Vagina (tissue), 2 donors: ENCODE data around the gene STK32B. TPM values are rescaled to one million over a fixed set of nuclear protein-coding genes. Genes with fewer than 3 reads are reported as not detected.

ENCODE experiments used
- DNase-seq, 2 donors: peaks; one replicate each; pipeline ENCODE4 v3.0.0-alpha.2; 2017; ENCODE audit errors: extremely low spot score in 2 of 2
- H3K27ac ChIP-seq: fragments of 200-600 bp; sonication (generic); one replicate; pipeline ENCODE4 v1.5.1; 2019
- H3K27me3 ChIP-seq: fragments of 200-600 bp; sonication (generic); one replicate; pipeline ENCODE4 v1.5.1; 2019
- H3K36me3 ChIP-seq, 2 donors: fragments of 200-600 bp; sonication (generic); one replicate each; pipeline ENCODE4 v1.5.1; 2017 to 2019
- H3K4me1 ChIP-seq: fragments of 200-600 bp; sonication (generic); one replicate; pipeline ENCODE4 v1.5.1; 2019
- H3K4me3 ChIP-seq, 2 donors: fragments of 200-600 bp; sonication (generic); 1 replicate in 1 of 2; 2 replicates in 1 of 2; pipeline ENCODE4 v1.5.1; 2016 to 2019
- H3K9me3 ChIP-seq: fragments of 200-600 bp; sonication (generic); one replicate; pipeline ENCODE4 v1.5.1; 2019
- POLR2A ChIP-seq, 2 donors: fragments of 450-650 bp; IDR thresholded peaks; one replicate each; pipeline ENCODE4 v1.6.1; 2017; ENCODE audit warnings: antibody characterized with exemption in 2 of 2, mild to moderate bottlenecking in 2 of 2, moderate library complexity in 2 of 2
- POLR2AphosphoS5 ChIP-seq, 2 donors: sonication (generic); formaldehyde crosslinking; IDR thresholded peaks; one replicate each; pipeline ENCODE4 v1.9.0; 2017; ENCODE audit warnings: antibody characterized with exemption in 2 of 2, mild to moderate bottlenecking in 2 of 2, low read depth in 1 of 2; ENCODE audit not compliant: insufficient read depth in 1 of 2
- intact Hi-C: fragments of 100-400 bp; cut with DNase I; formaldehyde crosslinking; loops from one replicate; pipeline ENCODE4 v1.15.1; 2023
- total RNA-seq: library from RNA; depleted of rRNA; stranded (reverse); fragments of >200 nt; gene quantifications from one replicate; pipeline ENCODE4 v1.2.3, GENCODE V29; 2016
- TF ChIP-seq, protein P1 (sequence below), 3 experiments: fragments of 450-650 bp in 2 of 3; fragments of 200-600 bp in 1 of 3; sonication (generic) in 1 of 3; IDR thresholded peaks; one replicate each; pipeline ENCODE4 v1.5.1; 2017 to 2019; ENCODE audit warnings: antibody characterized with exemption in 3 of 3, mild to moderate bottlenecking in 2 of 3, moderate library complexity in 2 of 3

STK32B gene
- total RNA-seq, 1 donor from 2014 or later, result 6.4 TPM

GRCh38 chr4:5500165-5500564 is 448.9 kb downstream of the STK32B start:
- TF ChIP-seq POLR2A (IDR thresholded peaks at IDR 0.05), result no peak
- TF ChIP-seq, protein P1, sequence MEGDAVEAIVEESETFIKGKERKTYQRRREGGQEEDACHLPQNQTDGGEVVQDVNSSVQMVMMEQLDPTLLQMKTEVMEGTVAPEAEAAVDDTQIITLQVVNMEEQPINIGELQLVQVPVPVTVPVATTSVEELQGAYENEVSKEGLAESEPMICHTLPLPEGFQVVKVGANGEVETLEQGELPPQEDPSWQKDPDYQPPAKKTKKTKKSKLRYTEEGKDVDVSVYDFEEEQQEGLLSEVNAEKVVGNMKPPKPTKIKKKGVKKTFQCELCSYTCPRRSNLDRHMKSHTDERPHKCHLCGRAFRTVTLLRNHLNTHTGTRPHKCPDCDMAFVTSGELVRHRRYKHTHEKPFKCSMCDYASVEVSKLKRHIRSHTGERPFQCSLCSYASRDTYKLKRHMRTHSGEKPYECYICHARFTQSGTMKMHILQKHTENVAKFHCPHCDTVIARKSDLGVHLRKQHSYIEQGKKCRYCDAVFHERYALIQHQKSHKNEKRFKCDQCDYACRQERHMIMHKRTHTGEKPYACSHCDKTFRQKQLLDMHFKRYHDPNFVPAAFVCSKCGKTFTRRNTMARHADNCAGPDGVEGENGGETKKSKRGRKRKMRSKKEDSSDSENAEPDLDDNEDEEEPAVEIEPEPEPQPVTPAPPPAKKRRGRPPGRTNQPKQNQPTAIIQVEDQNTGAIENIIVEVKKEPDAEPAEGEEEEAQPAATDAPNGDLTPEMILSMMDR (IDR thresholded peaks at IDR 0.05), result no peak
- no peak for TF ChIP-seq POLR2AphosphoS5 (IDR thresholded peaks at IDR 0.05; ENCODE audit: insufficient read depth in 1 of 2, low read depth in 1 of 2)
- H3K36me3 ChIP-seq, result peaks cover 0 to 3% of the 10 kb centered on the region in 2 donors
- no peaks in the 10 kb centered on the region for H3K4me1 ChIP-seq
- no peak overlapping the region for H3K4me3 ChIP-seq
- no peaks in the 10 kb centered on the region for H3K27me3 ChIP-seq
- intact Hi-C loops, result no loop called here
- no peak overlapping the region for H3K27ac ChIP-seq
- DNase-seq, result no peak
- H3K9me3 ChIP-seq, result no peaks in the 10 kb centered on the region

- Histone ChIP-seq H3K9me3 (no peaks in the 10 kb centered on the region), H3K36me3 (peaks cover 0 to 3% of the 10 kb centered on the region in 2 donors), H3K4me3 (no peak overlapping the region), H3K27ac (no peak overlapping the region), H3K27me3 (no peaks in the 10 kb centered on the region), H3K4me1 (no peaks in the 10 kb centered on the region)
- intact Hi-C loops, result no loop called here
- TF ChIP-seq, protein P1 (IDR thresholded peaks at IDR 0.05), result no peak
- no peak for TF ChIP-seq POLR2A (IDR thresholded peaks at IDR 0.05)
- no peak for TF ChIP-seq POLR2AphosphoS5 (IDR thresholded peaks at IDR 0.05; ENCODE audit: insufficient read depth in 1 of 2, low read depth in 1 of 2)
- no peak for DNase-seq
Measured at GRCh38 chr4:5503336-5503936, 452.2 kb downstream of the STK32B start.

DNA sequence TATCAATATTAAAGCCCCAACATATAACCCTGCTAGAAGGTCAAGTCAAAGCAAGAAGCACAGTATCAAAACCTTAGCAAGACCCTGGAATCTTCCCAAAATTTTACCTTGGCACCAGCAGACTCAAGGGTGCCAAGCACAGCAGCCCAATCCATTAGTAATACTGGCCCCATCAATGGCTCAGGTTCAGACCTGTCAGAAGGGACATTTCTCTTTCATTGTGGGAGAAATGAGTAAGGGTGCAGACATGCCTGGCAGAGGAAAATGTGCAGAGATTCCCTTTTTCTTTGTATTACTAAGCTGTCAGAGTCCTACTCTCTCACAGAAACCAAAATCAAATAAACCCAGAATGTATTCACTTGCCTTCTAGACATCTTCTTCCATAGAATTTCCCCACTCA is 453.2 kb downstream of the STK32B start:
- no peak for DNase-seq
- H3K27ac ChIP-seq, result no peak overlapping the region
- TF ChIP-seq POLR2A (IDR thresholded peaks at IDR 0.05), result no peak
- TF ChIP-seq, protein P1 (IDR thresholded peaks at IDR 0.05), result no peak
- no peak for TF ChIP-seq POLR2AphosphoS5 (IDR thresholded peaks at IDR 0.05; ENCODE audit: insufficient read depth in 1 of 2, low read depth in 1 of 2)

DNA sequence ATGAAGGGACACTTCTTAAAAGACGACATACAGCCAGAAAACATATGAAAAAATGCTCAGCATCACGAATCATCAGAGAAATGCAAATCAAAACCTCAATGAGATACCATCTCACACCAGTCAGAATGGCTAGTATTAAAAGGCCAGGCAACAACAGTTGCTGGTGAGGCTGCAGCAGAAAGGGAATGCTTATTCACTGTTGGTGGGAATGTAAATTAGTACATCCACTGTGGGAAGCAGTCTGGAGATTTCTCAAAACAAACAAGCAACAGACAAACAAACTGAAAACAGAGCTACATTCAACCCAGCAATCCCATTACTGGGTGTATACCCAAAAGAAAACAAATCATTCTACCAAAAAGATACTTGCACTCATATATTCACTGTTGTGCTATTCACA is 459.2 kb downstream of the STK32B start:
- H3K27ac ChIP-seq, result no peak overlapping the region
- no peaks in the 10 kb centered on the region for H3K9me3 ChIP-seq
- H3K4me1 ChIP-seq, result no peaks in the 10 kb centered on the region
- intact Hi-C loops, result no loop called here
- no peaks in the 10 kb centered on the region for H3K27me3 ChIP-seq
- no peak for DNase-seq
- no peak overlapping the region for H3K4me3 ChIP-seq
- H3K36me3 ChIP-seq, result no peaks in the 10 kb centered on the region
- TF ChIP-seq POLR2AphosphoS5 (IDR thresholded peaks at IDR 0.05; ENCODE audit: insufficient read depth in 1 of 2, low read depth in 1 of 2), result no peak
- no peak for TF ChIP-seq POLR2A (IDR thresholded peaks at IDR 0.05)
- TF ChIP-seq, protein P1 (IDR thresholded peaks at IDR 0.05), result no peak

More for the DNA sequence above, 453.2 kb downstream of the STK32B start:
- intact Hi-C loops, result no loop called here
- no peak overlapping the region for H3K4me3 ChIP-seq
- H3K27me3 ChIP-seq, result no peaks in the 10 kb centered on the region
- no peaks in the 10 kb centered on the region for H3K4me1 ChIP-seq
- H3K9me3 ChIP-seq, result no peaks in the 10 kb centered on the region
- no peaks in the 10 kb centered on the region for H3K36me3 ChIP-seq

DNA sequence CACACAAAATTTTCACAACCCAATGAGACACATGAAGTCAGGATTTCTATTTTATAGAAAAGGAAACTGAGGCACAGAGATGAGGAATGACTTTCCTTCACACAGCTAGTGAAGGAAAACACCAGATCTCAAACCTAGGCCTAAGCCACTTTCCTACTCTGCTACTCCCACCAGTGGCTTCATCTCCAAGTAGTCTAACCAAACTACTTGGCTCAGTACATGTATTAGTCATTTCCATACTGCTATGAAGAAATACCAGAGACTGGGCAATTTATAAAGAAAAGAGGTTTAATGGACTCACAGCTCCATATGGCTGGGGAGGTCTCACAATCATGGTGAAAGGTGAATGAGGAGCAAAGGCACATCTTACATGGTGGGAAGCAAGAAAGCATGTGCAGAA is 460.5 kb downstream of the STK32B start:
- intact Hi-C loops, result no loop called here
- no peaks in the 10 kb centered on the region for H3K9me3 ChIP-seq
- H3K36me3 ChIP-seq, result no peaks in the 10 kb centered on the region
- no peaks in the 10 kb centered on the region for H3K27me3 ChIP-seq
- H3K27ac ChIP-seq, result no peak overlapping the region
- TF ChIP-seq POLR2AphosphoS5 (IDR thresholded peaks at IDR 0.05; ENCODE audit: insufficient read depth in 1 of 2, low read depth in 1 of 2) (no peak), POLR2A (IDR thresholded peaks at IDR 0.05) (no peak)
- TF ChIP-seq, protein P1 (IDR thresholded peaks at IDR 0.05), result no peak
- no peak for DNase-seq
- H3K4me3 ChIP-seq, result no peak overlapping the region
- no peaks in the 10 kb centered on the region for H3K4me1 ChIP-seq
